OCI-LY3 (cell line): ENCODE results near the gene CELSR2.
A peak's percentile ranks its signal among the peaks of the same experiment; 100 is the strongest.

ENCODE experiments used
- H2AFZ ChIP-seq: fragments of 200-600, 300-600 bp; shearing (Covaris generic); 2 replicates; pipeline ENCODE4 v1.6.0; 2014; ENCODE audit warnings: antibody characterized with exemption, low read depth, low read length
- H3K27ac ChIP-seq: fragments of 200-600, 300-600 bp; sonication (generic); 2 replicates; pipeline ENCODE4 v1.5.1; 2014; ENCODE audit warnings: mild to moderate bottlenecking, low read length, moderate library complexity, mixed read lengths
- H3K27me3 ChIP-seq: fragments of 200-600, 300-600 bp; sonication (generic); 2 replicates; pipeline ENCODE4 v1.6.1; 2014; ENCODE audit warnings: low read depth, low read length, mixed read lengths
- H3K36me3 ChIP-seq: fragments of 200-600, 300-600 bp; sonication (generic); replicated peaks from 2 replicates; pipeline ENCODE3; 2014; ENCODE audit warnings: low read depth, low read length, mixed read lengths
- H3K4me1 ChIP-seq: fragments of 300-600, 200-600 bp; sonication (generic); 2 replicates; pipeline ENCODE4 v1.6.1; 2014; ENCODE audit warnings: low read length, mixed read lengths
- H3K4me2 ChIP-seq: fragments of 200-600, 300-600 bp; sonication (generic); 2 replicates; pipeline ENCODE4 v1.6.1; 2014; ENCODE audit warnings: low read length, mixed read lengths
- H3K4me3 ChIP-seq: fragments of 300-600, 200-600 bp; sonication (generic); 2 replicates; pipeline ENCODE4 v1.5.1; 2014; ENCODE audit warnings: antibody characterized with exemption, mild to moderate bottlenecking, low read length, moderate library complexity
- H3K79me2 ChIP-seq: fragments of 300-600, 200-600 bp; shearing (Covaris generic); 2 replicates; pipeline ENCODE4 v1.6.1; 2014; ENCODE audit warnings: mild to moderate bottlenecking, low read length, mixed read lengths
- H3K9ac ChIP-seq: fragments of 300-600, 200-600 bp; shearing (Covaris generic); 2 replicates; pipeline ENCODE4 v1.6.0; 2014; ENCODE audit warnings: mild to moderate bottlenecking, low read length, moderate library complexity
- H3K9me3 ChIP-seq: fragments of 200-600, 300-600 bp; shearing (Covaris generic); 2 replicates; pipeline ENCODE4 v1.6.1; 2014; ENCODE audit warnings: low read length, mixed read lengths; ENCODE audit not compliant: insufficient read depth
- H4K20me1 ChIP-seq: fragments of 200-600, 300-600 bp; sonication (generic); 2 replicates; pipeline ENCODE4 v1.6.1; 2016; ENCODE audit warnings: low read length, mixed read lengths; ENCODE audit not compliant: insufficient read depth
- EZH2phosphoT487 ChIP-seq: fragments of 200-600 bp; shearing (Covaris generic); IDR thresholded peaks from 2 replicates; pipeline ENCODE4 v1.6.1; 2018; ENCODE audit warnings: antibody characterized with exemption, mixed run types, low read depth
- TF ChIP-seq, protein P1 (sequence below): fragments of 200-600, 300-600 bp; sonication (generic); IDR thresholded peaks from 2 replicates; pipeline ENCODE4 v1.5.1; 2014; ENCODE audit warnings: antibody characterized with exemption, low read length, low read depth

CELSR2 gene

DNA sequence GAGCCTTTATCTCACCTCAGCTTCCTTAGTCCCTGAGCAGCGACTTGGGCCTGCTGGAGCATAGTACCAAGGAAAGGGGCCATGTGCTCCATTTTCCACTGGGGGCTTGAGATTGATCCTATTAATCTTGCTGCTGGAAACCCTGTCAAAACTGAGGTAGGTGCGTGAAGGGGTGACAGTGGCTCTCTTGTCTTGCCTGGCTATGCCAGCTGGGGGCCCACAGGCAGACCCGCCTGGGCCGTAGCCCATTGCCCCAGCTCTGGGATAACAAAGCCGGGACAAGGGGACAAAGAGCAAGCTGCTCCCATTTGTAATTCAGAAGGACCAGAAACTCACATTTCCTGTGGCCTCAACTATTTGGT lies 10.3 kb upstream of the CELSR2 start:
- Histone ChIP-seq H3K36me3 (peaks cover 15% of the 10 kb centered on the region), H3K4me3 (no peak overlapping the region), H4K20me1 (no peaks in the 10 kb centered on the region), H3K79me2 (no peaks in the 10 kb centered on the region), H3K27me3 (no peaks in the 10 kb centered on the region), H3K4me2 (no peak overlapping the region), H3K9ac (no peak overlapping the region), H3K27ac (no peak overlapping the region), H3K9me3 (no peaks in the 10 kb centered on the region), H3K4me1 (no peaks in the 10 kb centered on the region), H2AFZ (no peak overlapping the region)
- TF ChIP-seq, protein P1, sequence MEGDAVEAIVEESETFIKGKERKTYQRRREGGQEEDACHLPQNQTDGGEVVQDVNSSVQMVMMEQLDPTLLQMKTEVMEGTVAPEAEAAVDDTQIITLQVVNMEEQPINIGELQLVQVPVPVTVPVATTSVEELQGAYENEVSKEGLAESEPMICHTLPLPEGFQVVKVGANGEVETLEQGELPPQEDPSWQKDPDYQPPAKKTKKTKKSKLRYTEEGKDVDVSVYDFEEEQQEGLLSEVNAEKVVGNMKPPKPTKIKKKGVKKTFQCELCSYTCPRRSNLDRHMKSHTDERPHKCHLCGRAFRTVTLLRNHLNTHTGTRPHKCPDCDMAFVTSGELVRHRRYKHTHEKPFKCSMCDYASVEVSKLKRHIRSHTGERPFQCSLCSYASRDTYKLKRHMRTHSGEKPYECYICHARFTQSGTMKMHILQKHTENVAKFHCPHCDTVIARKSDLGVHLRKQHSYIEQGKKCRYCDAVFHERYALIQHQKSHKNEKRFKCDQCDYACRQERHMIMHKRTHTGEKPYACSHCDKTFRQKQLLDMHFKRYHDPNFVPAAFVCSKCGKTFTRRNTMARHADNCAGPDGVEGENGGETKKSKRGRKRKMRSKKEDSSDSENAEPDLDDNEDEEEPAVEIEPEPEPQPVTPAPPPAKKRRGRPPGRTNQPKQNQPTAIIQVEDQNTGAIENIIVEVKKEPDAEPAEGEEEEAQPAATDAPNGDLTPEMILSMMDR = no peak
- TF ChIP-seq EZH2phosphoT487 = no peak

DNA sequence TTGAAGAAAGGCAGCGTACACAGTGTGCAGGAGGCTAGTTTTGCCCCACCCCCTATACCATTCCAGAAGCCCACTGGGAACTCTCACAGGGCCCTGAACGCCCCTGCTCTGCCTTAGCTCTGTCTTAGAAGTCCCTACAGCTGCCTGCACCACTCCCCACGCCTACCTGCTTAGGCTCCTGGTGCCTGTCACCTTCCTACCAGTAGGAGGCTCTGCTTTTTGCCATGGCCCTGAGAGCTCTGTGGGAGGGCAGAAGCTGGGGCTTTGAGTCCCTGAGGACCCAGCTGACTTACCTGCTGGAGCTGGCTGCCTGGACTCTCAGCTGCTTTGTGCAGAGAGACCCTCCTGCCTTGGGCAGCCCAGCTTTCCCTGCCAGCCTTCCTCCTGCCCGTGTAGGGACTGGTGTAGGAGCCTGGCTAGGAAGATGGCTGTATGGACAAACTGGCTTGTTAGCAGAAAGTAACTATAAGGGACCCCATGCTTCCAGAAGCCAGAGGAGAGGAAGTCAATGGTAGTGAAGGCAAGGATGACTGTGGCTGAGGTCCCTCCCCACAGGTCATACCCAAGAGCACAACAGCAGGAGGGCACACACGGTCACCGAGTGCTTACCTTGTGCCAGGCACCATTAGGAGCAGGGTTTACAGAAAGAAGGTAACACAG lies 9.8 kb upstream of the CELSR2 start:
- TF ChIP-seq, protein P1 = peak; percentile 18
- TF ChIP-seq EZH2phosphoT487 = no peak
- Histone ChIP-seq H3K36me3 (peaks cover 13% of the 10 kb centered on the region), H3K9ac (no peak overlapping the region), H3K4me1 (no peaks in the 10 kb centered on the region), H3K79me2 (no peaks in the 10 kb centered on the region), H4K20me1 (no peaks in the 10 kb centered on the region), H2AFZ (no peak overlapping the region), H3K27me3 (no peaks in the 10 kb centered on the region), H3K4me2 (no peak overlapping the region), H3K27ac (no peak overlapping the region), H3K4me3 (no peak overlapping the region), H3K9me3 (no peaks in the 10 kb centered on the region)

DNA sequence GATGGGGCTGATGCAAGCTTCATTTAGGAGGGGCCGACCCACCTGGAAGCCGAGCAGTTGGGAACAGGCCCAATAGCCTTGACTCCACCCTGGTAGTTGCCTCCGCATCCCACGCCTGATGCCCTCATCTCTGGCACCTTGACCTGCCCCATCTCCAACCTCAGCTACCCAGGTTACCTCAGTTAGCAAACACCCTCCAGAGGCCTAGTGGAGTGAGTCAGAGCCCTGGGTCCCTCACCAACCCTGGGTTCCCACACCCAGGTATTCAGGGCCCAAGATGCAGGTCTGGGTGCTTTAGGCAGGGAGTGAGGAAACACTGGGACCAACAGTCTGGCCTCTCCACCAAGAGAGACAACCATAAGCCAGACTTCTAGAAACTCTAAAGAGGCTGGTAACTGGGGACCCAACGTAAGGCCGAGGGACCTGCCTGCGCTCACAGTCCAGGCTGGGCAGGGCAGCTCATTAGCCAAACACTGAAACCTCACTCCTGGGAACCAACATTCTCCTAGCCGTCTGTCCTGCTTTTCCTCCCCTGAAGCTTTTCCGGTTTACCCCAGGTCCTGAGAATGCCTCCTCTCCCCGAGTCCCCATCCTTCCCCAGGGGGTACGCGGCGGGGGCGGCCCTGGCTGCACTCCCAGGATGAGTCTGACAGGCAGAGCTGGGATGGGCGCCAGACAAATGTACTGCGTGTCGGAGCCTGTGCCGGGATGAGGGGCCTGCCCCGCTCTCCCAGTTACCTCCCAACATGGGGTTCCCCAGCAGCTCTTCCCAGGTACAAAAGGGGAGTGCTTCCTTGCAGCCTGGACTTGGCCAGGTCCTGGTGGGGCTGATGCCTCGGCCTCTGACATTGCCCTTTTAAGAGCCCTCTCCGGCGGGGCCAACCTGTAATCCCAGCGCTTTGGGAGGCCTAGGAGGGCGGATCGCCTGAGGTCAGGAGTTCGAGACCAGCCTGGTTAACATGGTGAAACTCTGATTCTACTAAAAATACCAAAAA lies 8.9 kb upstream of the CELSR2 start:
- no peaks in the 10 kb centered on the region for H3K79me2 ChIP-seq
- H3K4me3 ChIP-seq = no peak overlapping the region
- no peaks in the 10 kb centered on the region for H3K27me3 ChIP-seq
- peaks cover 8% of the 10 kb centered on the region for H3K36me3 ChIP-seq
- TF ChIP-seq, protein P1 = no peak
- TF ChIP-seq EZH2phosphoT487 = no peak
- no peaks in the 10 kb centered on the region for H4K20me1 ChIP-seq
- no peak overlapping the region for H3K9ac ChIP-seq
- H3K4me1 ChIP-seq = no peaks in the 10 kb centered on the region
- H3K4me2 ChIP-seq = no peak overlapping the region
- no peaks in the 10 kb centered on the region for H3K9me3 ChIP-seq
- no peak overlapping the region for H3K27ac ChIP-seq
- no peak overlapping the region for H2AFZ ChIP-seq

DNA sequence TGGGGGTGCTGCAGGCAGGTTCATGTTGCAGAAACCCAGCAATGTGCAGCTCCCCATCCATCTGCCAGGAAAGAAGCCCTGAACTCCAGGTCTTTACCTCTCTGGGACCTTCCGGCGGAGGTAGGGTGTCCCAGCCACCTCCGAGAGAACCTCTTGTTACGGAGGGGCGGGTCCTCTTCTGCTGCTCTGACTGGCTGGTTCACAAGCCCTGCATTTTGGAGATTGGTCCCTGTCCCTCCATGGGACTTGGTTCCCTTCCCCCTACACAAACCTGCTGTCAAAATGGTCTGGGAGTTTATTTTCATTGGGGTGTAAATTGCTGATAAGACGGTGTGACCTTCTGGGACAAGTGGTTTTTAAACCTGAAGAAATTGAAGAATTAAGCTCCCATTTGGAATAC lies 8.0 kb upstream of the CELSR2 start:
- H3K9ac ChIP-seq = no peak overlapping the region
- H3K4me3 ChIP-seq = no peak overlapping the region
- H3K79me2 ChIP-seq = no peaks in the 10 kb centered on the region
- H3K36me3 ChIP-seq = no peaks in the 10 kb centered on the region
- H2AFZ ChIP-seq = no peak overlapping the region
- H3K27ac ChIP-seq = no peak overlapping the region
- H3K9me3 ChIP-seq = no peaks in the 10 kb centered on the region
- H3K4me2 ChIP-seq = no peak overlapping the region
- H3K27me3 ChIP-seq = no peaks in the 10 kb centered on the region
- no peaks in the 10 kb centered on the region for H3K4me1 ChIP-seq
- no peaks in the 10 kb centered on the region for H4K20me1 ChIP-seq
- TF ChIP-seq EZH2phosphoT487 = no peak
- TF ChIP-seq, protein P1 = no peak
